Measurements from ENCODE around the gene GTF3C1. TPM values are rescaled to one million over a fixed set of nuclear protein-coding genes. Genes with fewer than 3 reads are reported as not detected.
"Not testable (repeated sequence)": the region's sequence is repeated elsewhere in the genome, so short reads cannot be mapped to it uniquely, and the experiment has no call there.

GTF3C1 gene
- total and polyA plus RNA-seq, 2 donors (not counting 1 experiment from before 2014, with no cell fraction given) = 31.2 to 49.6 TPM

- TF ChIP-seq CTCF (IDR thresholded peaks at IDR 0.05) (no peak), EZH2 (IDR thresholded peaks at IDR 0.05; ENCODE audit: borderline replicate concordance, insufficient read depth, low read depth, low read length, poor library complexity, severe bottlenecking) (no peak)
- ATAC-seq (ENCODE audit: low read depth) = no peak
- DNase-seq = no peak
- intact Hi-C loops (cut with micrococcal nuclease) = no loop called here
- ChIA-PET POLR2A (no interaction called here), CTCF (interaction anchor here (0.6 to 2.9 kb wide), 5 partner anchors 84 to 304 kb away, joined by 3 to 10 read pairs (median 8); no protein-coding TSS in a partner anchor)
- H4K20me1 ChIP-seq (ENCODE audit: control insufficient read depth, insufficient read depth, low read length, poor library complexity, severe bottlenecking) = no peaks in the 10 kb centered on the region
- no peak overlapping the region for H3K4me2 ChIP-seq (replicated peaks; ENCODE audit: low read depth, low read length, poor library complexity, severe bottlenecking)
- WGBS (ENCODE audit: insufficient coverage) = 94% methylated on average over 3 of the region's 5 CpGs
- no peak overlapping the region for H3K9ac ChIP-seq (ENCODE audit: low read length)
- peaks cover 6% of the 10 kb centered on the region for H3K79me2 ChIP-seq (ENCODE audit: control insufficient read depth, insufficient read depth, low read length)
- no peak overlapping the region for H3K4me3 Mint-ChIP-seq
- H2AFZ ChIP-seq (ENCODE audit: insufficient read depth, low read depth, low read length, poor library complexity, severe bottlenecking) = no peak overlapping the region
- peaks cover 0 to 29% of the 10 kb centered on the region in 2 experiments for H3K36me3 ChIP-seq (replicated peaks in 1 of 2; ENCODE audit: control extremely low read depth in 1 of 2, control insufficient read depth in 1 of 2, extremely low read depth in 1 of 2, insufficient read depth in 2 of 2, low read length in 1 of 2)
- peaks cover 0 to 1% (median 0%) of the 10 kb centered on the region in 3 donors for H3K9me3 ChIP-seq (ENCODE audit: control extremely low read depth in 1 of 3, control insufficient read depth in 2 of 3, insufficient read depth in 1 of 3, low read length in 2 of 3)
- H3K4me1 ChIP-seq (ENCODE audit: control insufficient read depth in 2 of 2, insufficient read depth in 2 of 2, low read length in 2 of 2) = peaks cover 16 to 26% of the 10 kb centered on the region in 2 donors
- no peak overlapping the region for H3K4me3 ChIP-seq (ENCODE audit: control extremely low read depth in 1 of 5, extremely low read depth in 1 of 5, insufficient read depth in 1 of 5, low read depth in 2 of 5, low read length in 4 of 5)
- no peak overlapping the region for H3K27ac Mint-ChIP-seq
- no peaks in the 10 kb centered on the region for H3K27me3 ChIP-seq (replicated peaks in 1 of 4; ENCODE audit: control extremely low read depth in 1 of 4, control insufficient read depth in 3 of 4, insufficient read depth in 4 of 4, low read length in 3 of 4)
- no peak overlapping the region for H3K27ac ChIP-seq (ENCODE audit: low read length in 2 of 2)
- peaks cover 28% of the 10 kb centered on the region for H3K4me1 Mint-ChIP-seq
- no peaks in the 10 kb centered on the region for H3K9me3 Mint-ChIP-seq (ENCODE audit: insufficient read depth)
- H3K27me3 Mint-ChIP-seq = no peaks in the 10 kb centered on the region
These were observed 90.6 kb downstream of the GTF3C1 start for GRCh38 chr16:27458987-27459688.

- H3K4me3 Mint-ChIP-seq = no peak overlapping the region
- DNase-seq (no peak), ATAC-seq (ENCODE audit: low read depth) (no peak)
- H3K9me3 ChIP-seq (ENCODE audit: control extremely low read depth in 1 of 3, control insufficient read depth in 2 of 3, insufficient read depth in 1 of 3, low read length in 2 of 3) = peaks cover 0 to 7% (median 2%) of the 10 kb centered on the region in 3 donors
- H3K27me3 Mint-ChIP-seq = no peaks in the 10 kb centered on the region
- H3K4me2 ChIP-seq (replicated peaks; ENCODE audit: low read depth, low read length, poor library complexity, severe bottlenecking) = no peak overlapping the region
- intact Hi-C loops (cut with micrococcal nuclease) = no loop called here
- ChIA-PET POLR2A (no interaction called here), CTCF (interaction anchor here (0.6 to 2.9 kb wide), 7 partner anchors 83 to 303 kb away, joined by 3 to 10 read pairs (median 4); no protein-coding TSS in a partner anchor)
- H4K20me1 ChIP-seq (ENCODE audit: control insufficient read depth, insufficient read depth, low read length, poor library complexity, severe bottlenecking) = no peaks in the 10 kb centered on the region
- peaks cover 0 to 21% of the 10 kb centered on the region in 2 experiments for H3K36me3 ChIP-seq (replicated peaks in 1 of 2; ENCODE audit: control extremely low read depth in 1 of 2, control insufficient read depth in 1 of 2, extremely low read depth in 1 of 2, insufficient read depth in 2 of 2, low read length in 1 of 2)
- H3K27ac Mint-ChIP-seq = no peak overlapping the region
- 40% methylated on average over 2 of the region's 5 CpGs for WGBS (ENCODE audit: insufficient coverage)
- H3K4me1 ChIP-seq (ENCODE audit: control insufficient read depth in 2 of 2, insufficient read depth in 2 of 2, low read length in 2 of 2) = peaks cover 19 to 30% of the 10 kb centered on the region in 2 donors
- H3K79me2 ChIP-seq (ENCODE audit: control insufficient read depth, insufficient read depth, low read length) = peaks cover 6% of the 10 kb centered on the region
- H3K27ac ChIP-seq (ENCODE audit: low read length in 2 of 2) = no peak overlapping the region
- H3K4me3 ChIP-seq (ENCODE audit: control extremely low read depth in 1 of 5, extremely low read depth in 1 of 5, insufficient read depth in 1 of 5, low read depth in 2 of 5, low read length in 4 of 5) = no peak overlapping the region
- no peak overlapping the region for H2AFZ ChIP-seq (ENCODE audit: insufficient read depth, low read depth, low read length, poor library complexity, severe bottlenecking)
- no peaks in the 10 kb centered on the region for H3K27me3 ChIP-seq (replicated peaks in 1 of 4; ENCODE audit: control extremely low read depth in 1 of 4, control insufficient read depth in 3 of 4, insufficient read depth in 4 of 4, low read length in 3 of 4)
- peaks cover 34% of the 10 kb centered on the region for H3K4me1 Mint-ChIP-seq
- TF ChIP-seq EZH2 (IDR thresholded peaks at IDR 0.05; ENCODE audit: borderline replicate concordance, insufficient read depth, low read depth, low read length, poor library complexity, severe bottlenecking) (no peak), CTCF (IDR thresholded peaks at IDR 0.05) (no peak)
- no peaks in the 10 kb centered on the region for H3K9me3 Mint-ChIP-seq (ENCODE audit: insufficient read depth)
- H3K9ac ChIP-seq (ENCODE audit: low read length) = no peak overlapping the region
These were observed 91.5 kb downstream of the GTF3C1 start for GRCh38 chr16:27458258-27458657.

GRCh38 chr16:27457605-27457900, 92.2 kb downstream of the GTF3C1 start:
- H3K9ac ChIP-seq (ENCODE audit: low read length); H3K4me3 ChIP-seq (ENCODE audit: control extremely low read depth in 1 of 5, extremely low read depth in 1 of 5, insufficient read depth in 1 of 5, low read depth in 2 of 5, low read length in 4 of 5); H4K20me1 ChIP-seq (ENCODE audit: control insufficient read depth, insufficient read depth, low read length, poor library complexity, severe bottlenecking); H3K4me3 Mint-ChIP-seq; H3K27me3 Mint-ChIP-seq; H3K27ac ChIP-seq (ENCODE audit: low read length in 2 of 2); H3K79me2 ChIP-seq (ENCODE audit: control insufficient read depth, insufficient read depth, low read length); H3K9me3 ChIP-seq (ENCODE audit: control extremely low read depth in 1 of 3, control insufficient read depth in 2 of 3, insufficient read depth in 1 of 3, low read length in 2 of 3); DNase-seq; ATAC-seq (ENCODE audit: low read depth); H3K9me3 Mint-ChIP-seq (ENCODE audit: insufficient read depth); H3K27me3 ChIP-seq (replicated peaks in 1 of 4; ENCODE audit: control extremely low read depth in 1 of 4, control insufficient read depth in 3 of 4, insufficient read depth in 4 of 4, low read length in 3 of 4); POLR2A ChIA-PET; H3K4me2 ChIP-seq (replicated peaks; ENCODE audit: low read depth, low read length, poor library complexity, severe bottlenecking); H2AFZ ChIP-seq (ENCODE audit: insufficient read depth, low read depth, low read length, poor library complexity, severe bottlenecking): not testable (repeated sequence)
- Histone ChIP-seq H3K4me1 (ENCODE audit: control insufficient read depth in 2 of 2, insufficient read depth in 2 of 2, low read length in 2 of 2) (peaks cover 25 to 37% of the 10 kb centered on the region in 2 donors), H3K36me3 (replicated peaks in 1 of 2; ENCODE audit: control extremely low read depth in 1 of 2, control insufficient read depth in 1 of 2, extremely low read depth in 1 of 2, insufficient read depth in 2 of 2, low read length in 1 of 2) (peaks cover 0 to 14% of the 10 kb centered on the region in 2 experiments)
- CTCF ChIA-PET = interaction anchor here (0.8 to 2.9 kb wide), 6 partner anchors 84 to 302 kb away, joined by 3 to 10 read pairs (median 5); no protein-coding TSS in a partner anchor
- Mint-ChIP-seq H3K4me1 (peaks cover 40% of the 10 kb centered on the region), H3K27ac (peak overlapping the region; percentile 6)
- intact Hi-C loops (cut with micrococcal nuclease) = loop anchor here (1.0 to 2.0 kb wide), 3 partner anchors 222 to 302 kb away; no protein-coding TSS in a partner anchor
- 92% methylated on average over 13 of the region's 17 CpGs for WGBS (ENCODE audit: insufficient coverage)
